Smooth muscle cell of the brain vasculature (primary cell): ENCODE results near the gene C13orf42.

ENCODE experiments used
- DNase-seq: peaks from one replicate; pipeline ENCODE4 v3.0.0-alpha.2; 2012; ENCODE audit warnings: low read depth, low spot score

C13orf42 gene

DNA sequence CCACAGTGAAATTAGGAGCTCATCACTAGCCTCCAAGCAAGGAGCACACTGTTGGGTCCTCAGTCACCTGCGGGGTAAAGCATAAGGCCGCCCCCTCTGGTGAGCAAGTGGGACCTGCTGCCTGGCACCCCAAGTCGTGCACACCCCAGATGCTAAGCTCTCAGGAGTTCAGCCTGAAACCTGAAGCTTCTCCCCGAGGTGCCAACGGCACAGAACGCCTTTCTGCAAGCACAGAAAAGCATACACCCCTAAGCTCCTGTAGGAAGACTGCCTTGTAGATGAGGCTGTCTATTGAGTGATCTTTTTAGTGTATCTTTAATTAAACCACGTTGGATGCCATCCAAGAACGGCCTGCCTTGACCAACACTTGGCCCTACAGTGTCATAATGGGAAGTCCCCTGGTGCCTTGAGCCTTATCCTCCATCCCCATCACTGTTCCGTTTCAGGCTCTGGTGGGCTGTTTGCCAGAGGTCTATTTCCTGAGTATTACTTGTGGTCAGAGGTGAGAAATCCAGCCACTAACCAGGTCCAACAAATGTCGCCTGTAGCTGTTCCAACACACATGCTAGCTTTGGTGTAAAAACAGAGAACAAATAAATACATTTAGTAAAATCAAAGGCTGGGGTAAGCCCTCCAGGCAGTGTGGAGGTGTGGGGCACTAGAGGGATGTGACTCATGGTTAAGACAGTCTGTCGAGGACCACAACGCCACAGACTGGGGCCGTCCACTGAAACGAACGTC, 44.8 kb downstream of the C13orf42 start:
- DNase-seq = no peak

DNA sequence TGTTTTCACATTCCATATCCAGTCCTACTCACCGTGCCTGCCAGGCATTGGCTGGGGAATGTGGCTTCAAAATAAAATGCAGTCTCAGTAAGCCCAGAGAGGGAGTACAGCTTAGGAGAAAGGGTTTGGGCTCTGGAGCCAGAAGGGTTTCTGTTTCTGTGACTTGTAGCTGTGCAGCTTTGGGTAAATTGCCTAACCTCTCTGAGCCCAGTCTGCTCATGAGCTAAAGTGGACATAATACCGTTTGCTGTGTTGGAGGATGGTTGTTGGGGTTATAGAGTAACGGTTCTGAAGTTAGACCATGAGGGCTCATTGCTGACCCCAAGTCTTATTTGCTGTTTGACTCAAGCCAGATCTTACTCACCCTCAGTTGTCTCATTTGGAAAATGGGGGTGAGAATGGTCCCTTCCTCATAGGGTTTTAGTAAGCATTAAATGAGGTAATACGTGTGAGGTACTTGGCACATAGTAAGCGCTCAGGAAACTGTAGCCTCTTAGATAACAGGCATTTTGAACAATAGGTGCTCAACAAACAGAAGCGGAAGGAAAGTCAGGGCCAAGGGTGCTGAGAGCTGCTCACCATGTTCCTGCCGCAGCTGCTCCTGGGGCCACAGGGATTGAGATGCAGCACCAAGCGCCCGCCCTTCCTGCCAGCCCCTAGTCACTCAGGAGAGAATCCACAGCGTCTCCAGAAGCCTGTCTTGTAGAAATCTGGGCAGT, 45.5 kb downstream of the C13orf42 start:
- no peak for DNase-seq

DNA sequence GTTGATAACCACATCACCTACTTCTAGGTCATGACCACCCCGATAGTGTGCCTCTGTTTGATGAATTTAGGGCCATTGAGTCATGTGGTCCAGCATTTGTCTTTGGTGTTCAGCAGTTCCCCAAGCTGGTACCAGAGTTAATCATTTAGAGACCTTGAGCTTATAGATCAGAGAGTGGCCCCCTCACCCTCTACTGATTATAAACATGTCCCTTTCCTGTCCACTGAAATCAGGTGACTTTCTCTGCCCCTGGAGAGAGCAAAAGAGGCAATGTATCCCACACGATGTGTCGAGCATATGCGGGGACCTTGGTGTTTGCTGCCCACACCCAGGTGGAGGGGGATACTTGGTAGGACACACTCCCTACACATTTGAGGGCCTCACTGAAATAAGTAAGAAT, 46.3 kb downstream of the C13orf42 start:
- DNase-seq = no peak

DNA sequence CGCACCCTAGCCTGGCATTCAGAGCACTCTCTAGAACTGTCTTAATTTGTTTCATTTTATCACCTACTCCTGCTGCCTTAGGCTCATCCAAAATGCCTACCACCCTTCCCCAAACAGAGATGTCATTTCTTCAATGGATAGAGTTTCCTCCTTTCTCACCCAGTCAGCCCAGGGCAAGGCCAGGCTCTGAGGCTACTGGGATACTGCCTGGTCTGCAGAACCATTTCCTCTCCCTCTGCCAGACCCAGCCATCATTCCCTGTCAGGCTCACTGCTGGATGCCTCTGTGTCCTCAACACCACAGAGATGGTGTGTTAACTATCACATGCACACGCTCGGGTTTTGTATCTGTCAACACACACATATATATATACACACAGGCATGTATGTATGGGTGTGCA, 47.2 kb downstream of the C13orf42 start:
- no peak for DNase-seq

DNA sequence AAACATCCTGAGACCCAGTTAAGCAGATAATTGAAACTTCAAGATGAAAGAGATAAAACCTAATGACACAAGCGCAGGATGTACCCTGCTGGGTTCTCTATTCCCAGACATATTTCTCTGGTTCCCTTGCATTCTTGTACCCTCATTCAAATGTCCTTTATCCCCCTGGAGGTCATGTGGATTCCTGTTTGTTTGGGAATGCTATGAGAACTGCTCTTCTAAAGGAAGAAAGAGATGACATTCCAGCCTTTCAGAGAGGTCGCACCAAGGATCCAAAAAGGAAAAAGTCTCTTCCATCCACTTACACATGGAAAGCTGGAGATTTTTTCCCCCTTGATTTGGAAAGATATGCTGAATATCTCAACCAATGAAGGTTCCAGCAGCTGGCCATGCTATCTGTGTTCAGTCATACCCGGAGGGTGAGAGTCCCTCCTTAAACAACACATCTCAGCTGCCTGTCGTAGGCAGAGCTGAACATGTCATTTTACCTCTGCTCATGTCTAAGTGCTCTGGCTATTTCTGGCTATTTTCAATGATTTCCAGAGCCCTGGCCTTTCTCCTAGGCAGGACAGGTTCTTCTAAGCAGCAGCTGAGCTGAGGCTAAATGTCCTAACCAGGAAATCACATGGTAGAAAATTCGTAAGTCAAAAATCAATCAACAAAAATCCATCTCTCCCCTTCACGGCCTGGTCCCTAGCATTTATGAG, 52.5 kb downstream of the C13orf42 start:
- DNase-seq = no peak

DNA sequence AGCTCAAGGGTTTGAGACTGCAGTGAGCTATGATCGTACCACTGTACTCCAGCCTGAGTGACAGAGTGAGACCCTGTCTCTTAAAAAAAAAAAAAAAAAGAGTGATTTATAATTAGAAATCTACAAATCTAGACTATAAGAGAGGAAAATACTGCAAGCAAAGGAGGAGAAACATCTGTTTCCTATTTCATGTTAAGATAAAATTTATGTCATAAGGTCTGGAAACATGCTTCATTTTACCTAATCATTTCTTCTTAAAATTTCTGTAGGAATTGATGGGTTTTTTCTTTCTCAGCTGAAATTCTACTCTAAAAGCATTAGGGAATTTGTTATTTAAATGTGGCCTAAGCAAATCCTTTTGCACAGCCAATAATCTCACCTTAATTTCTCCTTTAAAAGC, 53.2 kb downstream of the C13orf42 start:
- DNase-seq = no peak

DNA sequence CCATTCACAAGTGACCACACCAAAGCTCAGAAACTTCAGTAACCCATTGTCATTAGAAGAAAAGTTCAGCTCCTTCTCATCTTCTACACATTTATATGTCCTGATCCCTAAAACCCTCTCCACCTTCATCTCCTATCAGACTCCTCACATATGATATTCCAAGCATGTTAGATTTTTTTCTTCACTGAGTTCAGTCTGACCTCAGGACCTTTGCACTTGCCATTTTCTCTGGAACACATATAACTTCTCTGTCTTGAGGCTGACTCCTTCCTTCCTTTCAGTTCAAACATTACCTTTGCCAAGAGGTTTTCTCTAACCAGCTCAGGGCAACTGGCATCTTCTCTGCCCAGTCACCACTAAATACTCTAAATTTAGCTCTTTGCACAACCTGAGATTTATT, 54.1 kb downstream of the C13orf42 start:
- DNase-seq = no peak

DNA sequence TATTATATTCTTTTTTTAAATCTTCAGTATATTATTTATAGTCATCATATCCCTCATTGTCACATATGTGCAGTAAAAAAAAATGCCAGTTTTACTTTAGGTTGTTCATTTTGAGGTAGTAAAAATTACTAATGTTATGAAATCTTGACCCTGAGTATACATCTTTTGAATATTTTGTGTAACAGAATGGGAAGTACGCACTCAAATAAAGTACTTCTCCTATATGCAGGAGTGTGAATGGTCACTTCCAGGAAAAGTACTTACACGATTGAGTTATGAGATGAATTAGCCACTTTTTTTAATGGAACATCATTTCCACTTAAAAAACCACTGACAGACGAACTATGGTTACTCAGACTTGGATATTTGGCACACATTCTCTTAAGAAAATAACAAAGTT, 58.5 kb downstream of the C13orf42 start:
- DNase-seq = no peak

DNA sequence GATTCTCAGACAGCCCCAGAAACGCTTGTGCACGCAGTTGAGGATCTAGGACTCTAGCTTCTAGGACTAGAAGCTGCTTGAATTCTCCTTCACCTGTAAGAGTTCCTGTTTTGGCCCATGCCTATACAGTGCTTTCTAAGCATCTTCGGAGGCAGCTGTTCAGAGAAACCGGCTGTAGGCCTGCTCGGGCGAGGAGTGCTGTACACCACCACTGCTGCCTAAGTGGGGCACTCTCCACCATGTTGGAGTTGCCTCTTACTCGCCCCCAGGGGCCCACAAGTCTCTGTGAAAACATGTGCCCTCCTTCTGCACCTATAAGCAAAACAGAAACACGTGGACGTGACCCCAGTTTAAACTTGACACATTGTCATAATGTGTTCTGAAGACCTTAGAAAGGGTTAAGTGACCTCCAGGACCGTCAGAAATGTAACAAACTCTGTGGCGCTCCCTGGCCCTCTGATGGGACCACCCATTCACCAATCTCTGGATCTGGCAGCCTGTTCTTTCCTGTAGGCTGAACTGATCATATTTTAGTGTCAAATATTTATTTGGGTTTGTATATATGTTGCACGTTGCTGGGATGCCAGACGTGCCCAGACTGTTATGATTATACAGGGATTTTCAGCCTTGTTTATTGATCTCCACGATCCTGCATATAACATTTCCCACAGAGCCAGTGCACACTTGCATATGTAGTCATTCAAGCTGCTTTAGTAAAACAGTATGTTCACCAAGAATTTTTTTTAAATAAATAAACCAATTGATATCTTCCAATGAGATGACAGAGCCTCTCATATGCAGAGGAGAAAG, 60.8 kb downstream of the C13orf42 start:
- no peak for DNase-seq

DNA sequence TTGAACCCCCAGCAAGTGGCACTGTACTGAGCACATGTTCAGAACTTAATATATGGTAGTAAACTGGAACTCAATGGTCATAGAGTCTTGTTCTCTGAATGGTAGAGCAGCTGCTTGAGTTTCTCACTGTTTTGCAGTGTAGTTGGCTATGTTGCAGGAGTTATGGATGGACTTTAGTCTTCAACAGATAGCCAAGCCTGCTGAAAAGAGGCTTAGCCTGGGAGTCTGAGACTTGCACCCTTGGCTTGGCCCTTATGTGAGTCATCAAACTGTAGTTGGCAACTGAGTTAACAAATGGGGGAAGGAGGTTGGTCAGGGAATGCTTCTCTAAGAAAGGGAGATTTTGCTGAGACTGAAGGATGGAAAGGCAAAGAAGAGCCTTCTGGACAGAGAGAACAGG, 62.5 kb downstream of the C13orf42 start:
- DNase-seq = no peak

DNA sequence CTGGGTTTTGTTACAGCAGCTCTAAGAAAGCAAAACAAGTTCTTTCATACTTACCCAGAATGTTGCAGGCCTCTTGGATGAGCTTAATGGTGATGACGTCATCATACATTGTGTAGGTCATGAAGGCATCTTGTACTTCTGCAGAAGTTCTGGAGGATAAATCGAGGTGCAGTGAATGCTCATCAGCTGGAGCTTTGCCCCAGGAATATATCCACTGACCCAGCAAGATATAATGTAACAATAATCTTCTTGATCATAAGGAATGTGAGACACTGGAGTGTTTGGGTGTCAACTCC, 63.0 kb downstream of the C13orf42 start:
- no peak for DNase-seq

DNA sequence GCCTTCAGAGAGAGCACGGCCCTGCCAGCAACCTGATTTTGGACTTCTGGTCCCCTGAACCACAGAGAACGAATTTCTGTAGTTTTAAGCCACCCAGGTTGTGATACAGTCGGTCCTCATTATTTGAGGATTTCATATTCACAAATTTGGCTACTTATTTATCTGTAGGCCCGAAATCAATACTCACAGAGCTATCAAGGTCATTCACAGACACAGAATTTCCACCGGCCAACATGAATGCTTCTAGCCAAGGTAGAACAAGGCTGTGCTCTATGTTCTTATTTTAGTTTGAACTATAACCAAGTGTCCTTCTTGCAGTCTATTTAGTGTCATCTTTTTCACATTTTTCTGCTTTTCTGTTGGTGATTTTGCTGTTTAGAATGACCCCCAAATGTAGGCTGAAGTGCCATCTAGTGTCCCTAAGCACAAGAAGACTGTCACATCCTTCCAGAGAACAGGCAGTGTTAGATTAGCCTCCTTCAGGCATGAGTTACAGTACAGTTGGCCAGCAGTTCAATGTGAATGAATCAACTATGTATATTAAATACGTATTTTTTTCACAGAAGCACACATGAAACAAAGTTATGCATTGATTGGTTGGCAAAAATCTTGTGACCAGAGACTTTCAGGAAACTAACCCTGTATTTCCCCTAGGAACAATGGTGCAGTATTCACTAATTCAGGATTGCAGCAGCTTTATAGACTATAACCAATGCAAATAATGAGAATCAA, 63.5 kb downstream of the C13orf42 start:
- no peak for DNase-seq

DNA sequence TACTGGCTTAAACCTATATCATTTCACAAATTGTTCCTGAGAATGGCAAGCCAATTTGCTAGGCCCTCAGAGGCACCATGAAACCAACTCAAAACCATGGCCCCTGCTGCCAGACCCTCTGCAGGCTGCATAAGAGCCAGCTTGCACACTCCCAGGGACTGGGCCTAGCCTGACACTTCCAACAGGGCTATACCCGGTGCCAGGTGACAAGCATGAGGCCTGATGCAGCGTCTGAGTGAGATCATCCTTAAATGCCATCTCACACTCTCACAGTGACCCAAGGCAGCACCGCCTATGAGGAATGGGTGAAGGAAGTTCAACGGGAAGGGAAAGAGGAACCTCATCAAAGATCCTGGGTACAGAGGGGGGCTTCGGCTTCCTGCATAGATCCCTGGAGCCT, 65.6 kb downstream of the C13orf42 start:
- DNase-seq = no peak

DNA sequence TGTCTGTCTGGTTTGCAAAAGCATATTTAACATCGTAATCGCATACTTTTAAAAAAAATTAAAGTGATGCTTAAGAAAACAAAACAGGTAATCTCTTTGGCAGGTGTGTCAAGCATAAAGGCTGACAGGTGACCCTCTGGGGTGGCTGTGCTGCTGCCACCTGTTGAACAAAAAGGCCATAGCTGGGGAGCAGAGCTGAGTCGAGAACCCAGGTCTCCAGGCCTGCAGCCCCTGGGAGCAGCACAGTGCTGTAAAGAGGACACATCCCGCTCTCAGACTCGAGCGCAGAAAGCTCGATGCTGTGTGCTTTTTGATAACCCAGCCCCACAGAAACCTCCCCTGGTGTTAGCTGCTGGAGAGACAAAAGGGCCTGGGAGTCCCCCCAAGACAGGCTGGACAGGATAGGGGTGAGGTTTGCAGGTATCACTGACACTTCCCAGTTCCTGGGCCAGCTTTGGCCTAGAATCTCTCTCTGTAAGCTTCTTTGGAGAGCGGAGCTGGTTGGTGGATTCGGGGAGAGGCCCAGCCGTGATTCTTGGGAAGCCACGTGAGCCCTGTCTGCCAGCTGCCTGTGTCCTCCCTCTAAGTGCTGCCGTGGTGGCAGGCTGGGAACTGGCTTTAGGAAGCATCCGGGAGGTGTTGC, 66.9 kb downstream of the C13orf42 start:
- DNase-seq = no peak

DNA sequence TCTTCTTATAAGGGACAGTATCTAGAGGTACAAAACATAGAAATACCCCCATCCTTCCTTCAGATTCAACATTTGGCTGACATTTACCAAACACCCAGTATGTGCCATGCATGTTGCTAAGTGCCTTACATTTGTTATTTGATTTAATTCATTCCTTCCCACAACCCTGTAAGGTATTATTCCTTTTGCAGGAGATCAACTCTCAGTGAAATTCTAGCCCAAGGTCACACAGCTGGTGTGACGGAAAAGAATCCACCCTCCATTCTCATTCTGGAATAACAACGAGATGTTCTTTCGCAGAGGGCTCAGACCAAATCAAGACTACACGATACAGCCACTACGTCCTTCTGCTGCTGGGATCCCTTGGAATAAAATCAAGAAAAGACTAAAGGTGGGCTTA, 67.8 kb downstream of the C13orf42 start:
- no peak for DNase-seq

DNA sequence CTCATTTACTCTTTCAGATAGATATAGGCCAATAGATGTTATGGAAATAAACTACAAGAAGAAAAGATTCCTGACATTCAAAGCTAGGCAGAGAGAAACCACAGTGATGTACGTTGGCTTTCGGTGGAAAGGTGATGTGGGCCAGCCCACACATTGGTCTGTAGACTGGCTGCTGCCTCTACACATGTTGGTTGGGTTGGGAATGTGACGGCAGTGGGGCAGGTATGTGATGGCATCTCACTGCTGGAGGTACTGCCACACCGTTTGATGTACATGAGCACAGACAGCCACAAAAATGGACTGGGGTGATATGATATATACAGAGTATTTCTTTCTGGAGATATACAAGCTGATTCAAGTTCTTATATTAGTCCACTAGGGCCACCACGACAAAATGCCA, 69.4 kb downstream of the C13orf42 start:
- DNase-seq = no peak

DNA sequence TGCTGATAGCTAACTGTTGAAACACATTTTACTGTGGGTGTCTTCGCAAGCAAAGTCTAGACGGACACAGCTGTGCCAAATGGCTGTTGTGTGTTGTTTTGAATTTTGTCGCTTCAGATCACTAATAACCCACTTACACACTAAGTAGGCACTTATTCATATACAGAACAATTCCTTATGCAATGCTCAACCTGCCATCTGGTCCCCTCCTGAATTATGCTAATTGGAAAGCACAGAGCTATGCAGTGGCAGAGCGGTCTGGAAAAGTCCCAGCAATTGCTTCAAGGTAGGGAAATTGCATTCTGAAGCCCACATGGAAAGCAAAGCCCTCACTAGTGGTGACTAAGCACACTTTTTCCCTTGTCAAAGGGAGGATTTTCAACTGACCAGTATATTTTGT, 69.9 kb downstream of the C13orf42 start:
- no peak for DNase-seq

DNA sequence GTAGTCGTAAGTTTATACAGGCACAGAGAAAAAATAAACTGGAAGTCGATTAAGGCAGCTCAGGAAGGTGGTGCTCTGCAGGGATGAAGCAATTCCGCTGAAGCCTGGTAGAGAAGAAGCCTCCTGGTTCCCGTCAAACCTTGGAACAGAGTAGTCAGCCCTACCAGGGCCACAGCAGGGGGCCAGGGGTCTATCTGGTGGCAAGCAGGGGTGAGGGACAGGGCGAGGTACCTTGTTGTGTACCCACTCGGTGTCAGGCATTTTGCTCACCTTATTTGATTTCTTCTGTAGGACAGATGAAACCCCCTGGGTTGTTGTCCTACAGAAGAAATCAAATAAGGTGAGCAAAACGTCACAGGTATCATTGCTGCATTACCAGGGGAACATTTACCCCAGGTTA, 70.6 kb downstream of the C13orf42 start:
- DNase-seq = no peak

DNA sequence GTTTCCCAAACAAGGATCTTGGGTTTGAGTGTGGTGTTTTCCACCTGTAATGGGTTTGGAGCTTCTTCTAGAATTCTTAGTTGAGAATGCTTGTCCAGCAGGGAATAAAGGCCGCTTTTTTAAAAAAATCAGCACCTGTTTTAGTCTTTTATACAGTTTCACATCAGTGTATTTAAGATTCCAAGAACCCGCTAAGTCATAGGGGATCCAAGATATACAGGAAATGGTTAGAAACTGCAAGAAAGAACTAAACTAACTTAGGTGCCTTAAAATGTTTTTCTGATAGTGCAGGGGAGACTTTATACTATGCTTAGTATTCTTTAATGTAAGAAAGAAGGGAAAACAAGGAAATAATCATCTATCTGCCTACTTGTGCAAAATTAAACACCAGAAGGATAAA, 74.7 kb downstream of the C13orf42 start:
- no peak for DNase-seq

DNA sequence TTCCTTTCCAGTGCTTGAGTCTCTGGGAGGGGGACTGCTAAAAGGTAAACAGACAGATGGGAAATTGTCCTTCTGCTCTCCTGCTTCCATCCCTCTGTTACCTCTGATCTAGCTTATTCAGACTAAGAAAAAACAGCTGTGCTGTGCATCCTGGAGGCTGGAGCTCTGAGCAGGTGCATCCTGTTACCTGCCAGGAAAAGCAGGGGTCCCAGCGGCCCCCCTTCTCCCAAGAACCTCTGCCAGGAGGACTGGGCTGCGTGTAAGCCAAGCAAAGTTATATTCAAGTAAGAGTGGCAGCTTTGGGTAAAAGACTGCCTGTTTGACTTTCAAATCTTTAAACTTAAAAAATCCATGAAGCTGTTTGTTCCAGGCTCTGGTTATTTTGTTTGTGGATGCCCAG, 75.1 kb downstream of the C13orf42 start:
- DNase-seq = no peak

DNA sequence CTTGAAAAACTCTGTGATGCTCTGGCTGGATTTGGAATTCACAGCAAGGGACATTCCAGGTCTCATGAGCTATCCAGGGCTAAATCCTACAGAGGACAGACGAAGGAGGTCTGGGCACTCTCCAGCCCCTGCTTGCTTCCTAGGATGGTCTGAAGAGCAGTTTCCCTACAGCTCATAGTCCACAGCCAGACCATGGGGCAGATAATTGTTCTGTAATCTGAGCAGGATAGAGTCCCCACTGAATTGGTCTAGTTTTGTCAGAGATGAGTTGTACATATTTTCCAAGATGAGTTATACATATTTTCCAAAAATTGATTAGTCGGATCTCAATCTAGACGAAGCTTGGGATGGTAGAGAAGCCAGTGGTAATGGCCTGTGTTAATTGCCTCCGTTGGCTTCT, 75.6 kb downstream of the C13orf42 start:
- no peak for DNase-seq
